ENCODE data around the gene HES7.
"Not testable (repeated sequence)": the region's sequence is repeated elsewhere in the genome, so short reads cannot be mapped to it uniquely, and the experiment has no call there.

- TF ChIP-seq, protein P1, sequence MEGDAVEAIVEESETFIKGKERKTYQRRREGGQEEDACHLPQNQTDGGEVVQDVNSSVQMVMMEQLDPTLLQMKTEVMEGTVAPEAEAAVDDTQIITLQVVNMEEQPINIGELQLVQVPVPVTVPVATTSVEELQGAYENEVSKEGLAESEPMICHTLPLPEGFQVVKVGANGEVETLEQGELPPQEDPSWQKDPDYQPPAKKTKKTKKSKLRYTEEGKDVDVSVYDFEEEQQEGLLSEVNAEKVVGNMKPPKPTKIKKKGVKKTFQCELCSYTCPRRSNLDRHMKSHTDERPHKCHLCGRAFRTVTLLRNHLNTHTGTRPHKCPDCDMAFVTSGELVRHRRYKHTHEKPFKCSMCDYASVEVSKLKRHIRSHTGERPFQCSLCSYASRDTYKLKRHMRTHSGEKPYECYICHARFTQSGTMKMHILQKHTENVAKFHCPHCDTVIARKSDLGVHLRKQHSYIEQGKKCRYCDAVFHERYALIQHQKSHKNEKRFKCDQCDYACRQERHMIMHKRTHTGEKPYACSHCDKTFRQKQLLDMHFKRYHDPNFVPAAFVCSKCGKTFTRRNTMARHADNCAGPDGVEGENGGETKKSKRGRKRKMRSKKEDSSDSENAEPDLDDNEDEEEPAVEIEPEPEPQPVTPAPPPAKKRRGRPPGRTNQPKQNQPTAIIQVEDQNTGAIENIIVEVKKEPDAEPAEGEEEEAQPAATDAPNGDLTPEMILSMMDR (IDR thresholded peaks at IDR 0.05; ENCODE audit: low read depth, low read length), result not testable (repeated sequence)
- not testable (repeated sequence) for TF ChIP-seq POLR2A (IDR thresholded peaks at IDR 0.05; ENCODE audit: extremely low read depth, insufficient read length); MYC (IDR thresholded peaks at IDR 0.05; ENCODE audit: low read depth, low read length)
These were observed 46.3 kb upstream of the HES7 start for GRCh38 chr17:8170186-8170585.
